Measurements from ENCODE around the gene AIFM1. TPM values are rescaled to one million over a fixed set of nuclear protein-coding genes. Genes with fewer than 3 reads are reported as not detected.

The AIFM1 gene
- total RNA-seq, 2 experiments from 2014 or later = 48.8 to 61.7 TPM

DNA sequence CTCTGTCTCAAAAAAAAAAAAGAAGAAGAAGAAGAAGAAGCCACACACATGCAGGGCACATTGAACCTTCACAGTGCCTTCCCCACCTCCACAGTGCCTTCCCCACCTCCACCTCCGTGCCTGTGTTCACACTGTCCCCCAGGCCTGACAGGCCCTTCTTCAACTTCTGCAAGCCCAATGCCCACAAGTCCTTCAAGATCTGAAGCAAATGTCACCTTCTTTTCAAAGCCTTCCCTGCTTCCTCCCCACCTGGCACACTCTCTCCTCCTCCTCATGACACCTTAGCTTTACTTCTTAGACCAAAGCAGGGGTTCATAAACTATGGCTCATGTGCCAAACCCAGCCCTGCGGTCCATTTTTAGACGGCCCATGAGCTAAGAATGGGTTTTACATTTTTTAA lies 75.3 kb downstream of the AIFM1 start:
- H3K4me3 Mint-ChIP-seq = peak overlapping the region; percentile 40
- H3K36me3 Mint-ChIP-seq (ENCODE audit: low read depth) = peaks cover 13% of the 10 kb centered on the region
- intact Hi-C loops (cut with DNase I, micrococcal nuclease) = no loop called here
- no peaks in the 10 kb centered on the region for H3K27me3 Mint-ChIP-seq
- peak overlapping the region; percentile 83 for H3K27ac Mint-ChIP-seq
- peaks cover 72% of the 10 kb centered on the region for H3K4me1 Mint-ChIP-seq
- POLR2A ChIA-PET = no interaction called here
- no peak for DNase-seq
- ATAC-seq = no peak
- CTCF ChIA-PET = no interaction called here
- H3K9me3 Mint-ChIP-seq (ENCODE audit: low read depth) = no peaks in the 10 kb centered on the region

DNA sequence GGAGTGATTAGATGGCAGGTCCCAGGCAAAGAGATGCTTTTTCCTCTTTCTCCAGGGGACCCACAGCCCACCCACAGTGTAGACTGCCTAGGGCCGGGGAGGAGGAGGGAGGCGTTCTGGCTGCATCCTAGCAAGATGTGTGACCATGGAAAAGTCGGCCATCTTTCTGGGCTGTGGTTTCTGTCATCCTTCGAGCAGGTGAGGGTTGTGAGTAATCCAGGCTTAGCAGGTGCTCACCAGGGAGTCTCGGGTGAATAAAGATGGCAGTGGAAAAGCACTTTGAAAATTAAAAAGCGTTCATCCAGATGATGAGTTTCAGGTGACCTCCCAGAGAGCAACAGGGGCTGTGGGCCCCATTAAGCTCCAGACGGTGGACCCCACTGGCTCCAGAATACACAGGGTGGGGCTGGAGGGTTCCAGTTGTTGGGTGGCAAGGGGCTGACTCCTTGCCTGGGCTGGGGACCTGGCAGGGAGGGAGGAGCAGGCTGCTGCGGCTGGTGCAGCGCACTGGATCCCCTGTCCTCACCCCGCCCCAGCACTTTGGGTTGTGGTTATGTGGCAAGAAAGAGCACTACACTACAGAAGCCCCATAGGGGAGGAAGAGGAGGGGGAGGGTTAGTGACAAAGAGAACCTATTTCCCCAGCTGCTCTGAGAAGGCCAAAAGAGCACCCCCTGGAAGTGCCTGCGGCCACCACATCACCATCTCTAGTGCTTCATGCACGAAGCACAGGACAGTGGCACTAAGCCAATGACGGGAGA lies 79.0 kb downstream of the AIFM1 start:
- H3K4me3 Mint-ChIP-seq = peak overlapping the region; percentile 74
- peak overlapping the region; percentile 94 for H3K27ac Mint-ChIP-seq
- H3K4me1 Mint-ChIP-seq = peaks cover 82% of the 10 kb centered on the region
- DNase-seq = peak; percentile 85
- H3K27me3 Mint-ChIP-seq = no peaks in the 10 kb centered on the region
- POLR2A ChIA-PET = interaction anchor here (0.6 kb wide), 1 partner anchor 1951 kb away, joined by 6 read pairs; no protein-coding TSS in a partner anchor
- intact Hi-C loops (cut with DNase I, micrococcal nuclease) = loop anchor here (5.0 to 10.0 kb wide), 4 partner anchors 181 to 816 kb away; partner anchors contain the start of genes ENOX2 (in 1 of the 2), SASH3 (in 1 of the 2) and ZNF280C (in 1 of the 2)
- H3K36me3 Mint-ChIP-seq (ENCODE audit: low read depth) = peaks cover 15% of the 10 kb centered on the region
- CTCF ChIA-PET = interaction anchor here (0.7 to 2.0 kb wide), 5 partner anchors 9 to 35 kb away, joined by 3 to 15 read pairs (median 4); no protein-coding TSS in a partner anchor
- ATAC-seq = peak; percentile 53
- no peaks in the 10 kb centered on the region for H3K9me3 Mint-ChIP-seq (ENCODE audit: low read depth)

GRCh38 chrX:130085551-130086446 lies 79.8 kb downstream of the AIFM1 start:
- Mint-ChIP-seq H3K36me3 (ENCODE audit: low read depth) (peaks cover 15% of the 10 kb centered on the region), H3K27me3 (no peaks in the 10 kb centered on the region), H3K27ac (peak overlapping the region; percentile 94), H3K4me1 (peaks cover 84% of the 10 kb centered on the region), H3K4me3 (peak overlapping the region; percentile 74), H3K9me3 (ENCODE audit: low read depth) (no peaks in the 10 kb centered on the region)
- ATAC-seq (no peak), DNase-seq (peak; percentile 42)
- ChIA-PET CTCF (interaction anchor here (0.6 to 2.0 kb wide), 3 partner anchors 16 to 484 kb away, joined by 3 to 15 read pairs (median 3); no protein-coding TSS in a partner anchor), POLR2A (no interaction called here)
- intact Hi-C loops (cut with DNase I, micrococcal nuclease) = loop anchor here (5.0 to 10.0 kb wide), 4 partner anchors 182 to 817 kb away; partner anchors contain the start of genes ENOX2 (in 1 of the 2), SASH3 (in 1 of the 2) and ZNF280C (in 1 of the 2)

DNA sequence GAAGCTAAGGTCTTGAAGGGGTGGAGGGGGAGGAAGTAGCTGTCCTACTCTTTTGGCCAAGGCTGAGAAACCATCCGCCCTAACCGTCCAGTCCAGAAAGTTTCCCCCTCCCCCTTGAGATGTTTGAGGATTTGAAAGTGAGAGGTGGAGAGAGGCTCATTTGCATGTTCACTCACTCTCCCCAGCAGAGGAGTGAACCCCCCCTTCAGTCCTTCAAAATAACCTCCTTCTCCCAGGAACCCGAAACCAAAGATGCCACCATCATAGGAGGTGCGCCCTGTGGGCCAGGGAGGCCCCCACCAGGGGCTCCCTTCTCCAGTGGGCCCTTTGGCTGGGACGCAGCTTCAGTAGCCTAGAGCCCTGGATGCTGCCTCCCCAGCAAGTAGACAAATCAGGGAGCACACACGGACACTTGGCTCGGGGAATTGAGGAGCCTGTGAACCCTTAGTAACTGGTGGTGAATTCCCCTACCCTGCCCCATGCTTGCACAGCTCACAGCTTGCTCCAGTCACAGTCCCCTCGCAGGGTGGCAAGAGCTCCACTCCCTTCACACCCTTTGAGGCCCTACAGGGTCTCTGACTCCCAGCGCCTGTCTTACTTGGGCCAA lies 80.9 kb downstream of the AIFM1 start:
- Mint-ChIP-seq H3K4me3 (peak overlapping the region; percentile 74), H3K27me3 (no peaks in the 10 kb centered on the region), H3K27ac (peak overlapping the region; percentile 94), H3K36me3 (ENCODE audit: low read depth) (peaks cover 17% of the 10 kb centered on the region), H3K9me3 (ENCODE audit: low read depth) (no peaks in the 10 kb centered on the region), H3K4me1 (peaks cover 81% of the 10 kb centered on the region)
- POLR2A ChIA-PET = interaction anchor here (0.6 to 0.7 kb wide), 2 partner anchors 30 to 32 kb away, joined by 4 to 5 read pairs; no protein-coding TSS in a partner anchor
- DNase-seq = peak; percentile 52
- CTCF ChIA-PET = interaction anchor here (1.0 to 1.3 kb wide), 3 partner anchors 34 to 89 kb away, joined by 3 to 5 read pairs (median 3); no protein-coding TSS in a partner anchor
- peak; percentile 20 for ATAC-seq
- intact Hi-C loops (cut with DNase I, micrococcal nuclease) = loop anchor here (5.0 to 10.0 kb wide), 5 partner anchors 88 to 818 kb away; partner anchors contain the start of genes ZNF280C (in 2 of the 2), ENOX2 (in 1 of the 2), RAB33A (in 1 of the 2) and SASH3 (in 1 of the 2)

DNA sequence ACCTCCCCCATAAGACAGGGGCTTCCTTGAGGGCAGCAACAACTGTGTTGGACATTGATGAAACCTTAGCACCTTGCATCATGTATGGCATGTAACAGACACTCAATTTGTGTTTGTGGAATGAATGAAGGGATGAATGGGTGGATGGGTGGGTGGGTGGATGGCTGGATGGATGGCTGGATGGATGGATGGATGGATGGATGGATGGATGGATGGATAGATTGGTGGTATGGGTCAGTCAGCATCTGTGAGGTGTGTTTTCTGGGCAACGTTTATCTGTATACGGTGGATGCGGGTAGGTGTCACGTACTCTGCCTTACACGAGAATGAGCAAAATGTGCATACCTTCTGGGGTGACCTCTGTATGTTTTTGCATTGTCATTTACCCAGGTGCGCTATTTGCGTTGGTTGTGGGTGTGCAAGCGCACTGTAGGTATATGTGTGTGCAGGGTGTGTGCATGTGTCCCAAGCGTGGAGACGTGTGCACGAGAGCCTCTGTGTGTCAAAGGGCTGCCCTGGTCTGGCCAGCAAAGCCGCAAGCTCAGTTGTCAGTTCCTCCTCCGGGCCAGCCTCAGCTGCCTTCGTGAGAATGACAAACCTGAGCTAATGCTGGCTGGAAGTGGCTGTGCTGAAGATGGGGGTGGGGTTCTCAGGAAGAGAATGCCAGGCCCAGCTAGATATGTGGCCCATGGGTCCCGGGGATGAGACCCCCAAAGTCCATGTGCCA lies 81.8 kb downstream of the AIFM1 start:
- Mint-ChIP-seq H3K27me3 (no peaks in the 10 kb centered on the region), H3K27ac (peak overlapping the region; percentile 94), H3K4me3 (peak overlapping the region; percentile 74), H3K36me3 (ENCODE audit: low read depth) (peaks cover 18% of the 10 kb centered on the region), H3K4me1 (peaks cover 79% of the 10 kb centered on the region), H3K9me3 (ENCODE audit: low read depth) (no peaks in the 10 kb centered on the region)
- intact Hi-C loops (cut with DNase I, micrococcal nuclease) = loop anchor here (2.0 to 10.0 kb wide), 5 partner anchors 37 to 261 kb away; partner anchors contain the start of genes RAB33A (in 1 of the 2) and ZNF280C (in 1 of the 2)
- DNase-seq = peak; percentile 38
- ChIA-PET CTCF (interaction anchor here (1.0 to 1.3 kb wide), 3 partner anchors 35 to 90 kb away, joined by 3 to 5 read pairs (median 3); no protein-coding TSS in a partner anchor), POLR2A (interaction anchor here (0.5 to 0.7 kb wide), 3 partner anchors 31 to 562 kb away, joined by 4 to 5 read pairs (median 4); no protein-coding TSS in a partner anchor)
- ATAC-seq = no peak

DNA sequence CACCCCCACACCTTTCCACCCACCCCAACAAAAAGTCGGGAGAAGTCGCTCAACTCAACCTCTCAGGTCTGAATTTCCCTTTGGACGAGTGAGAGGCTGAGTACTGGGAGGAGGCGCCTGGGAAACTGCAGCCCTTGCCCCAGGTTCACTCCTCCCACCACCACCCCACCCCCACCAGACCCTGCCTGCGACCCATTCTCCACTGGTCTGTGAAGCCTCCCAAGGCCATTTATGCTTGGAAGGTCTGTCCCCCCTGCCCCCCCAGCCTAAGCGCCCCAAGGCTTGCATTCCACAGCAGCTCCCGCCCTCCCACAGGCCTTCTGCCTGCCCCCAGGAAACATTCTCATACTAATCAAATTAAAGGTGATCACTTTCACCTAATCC lies 82.5 kb downstream of the AIFM1 start:
- intact Hi-C loops (cut with DNase I, micrococcal nuclease) = loop anchor here (2.0 to 10.0 kb wide), 5 partner anchors 38 to 262 kb away; partner anchors contain the start of genes RAB33A (in 1 of the 2) and ZNF280C (in 1 of the 2)
- H3K27ac Mint-ChIP-seq = peak overlapping the region; percentile 94
- ATAC-seq (no peak), DNase-seq (no peak)
- peaks cover 73% of the 10 kb centered on the region for H3K4me1 Mint-ChIP-seq
- H3K9me3 Mint-ChIP-seq (ENCODE audit: low read depth) = no peaks in the 10 kb centered on the region
- H3K4me3 Mint-ChIP-seq = peak overlapping the region; percentile 74
- peaks cover 18% of the 10 kb centered on the region for H3K36me3 Mint-ChIP-seq (ENCODE audit: low read depth)
- ChIA-PET CTCF (no interaction called here), POLR2A (interaction anchor here (0.5 kb wide), 1 partner anchor 81 kb away, joined by 4 read pairs; no protein-coding TSS in a partner anchor)
- no peaks in the 10 kb centered on the region for H3K27me3 Mint-ChIP-seq

DNA sequence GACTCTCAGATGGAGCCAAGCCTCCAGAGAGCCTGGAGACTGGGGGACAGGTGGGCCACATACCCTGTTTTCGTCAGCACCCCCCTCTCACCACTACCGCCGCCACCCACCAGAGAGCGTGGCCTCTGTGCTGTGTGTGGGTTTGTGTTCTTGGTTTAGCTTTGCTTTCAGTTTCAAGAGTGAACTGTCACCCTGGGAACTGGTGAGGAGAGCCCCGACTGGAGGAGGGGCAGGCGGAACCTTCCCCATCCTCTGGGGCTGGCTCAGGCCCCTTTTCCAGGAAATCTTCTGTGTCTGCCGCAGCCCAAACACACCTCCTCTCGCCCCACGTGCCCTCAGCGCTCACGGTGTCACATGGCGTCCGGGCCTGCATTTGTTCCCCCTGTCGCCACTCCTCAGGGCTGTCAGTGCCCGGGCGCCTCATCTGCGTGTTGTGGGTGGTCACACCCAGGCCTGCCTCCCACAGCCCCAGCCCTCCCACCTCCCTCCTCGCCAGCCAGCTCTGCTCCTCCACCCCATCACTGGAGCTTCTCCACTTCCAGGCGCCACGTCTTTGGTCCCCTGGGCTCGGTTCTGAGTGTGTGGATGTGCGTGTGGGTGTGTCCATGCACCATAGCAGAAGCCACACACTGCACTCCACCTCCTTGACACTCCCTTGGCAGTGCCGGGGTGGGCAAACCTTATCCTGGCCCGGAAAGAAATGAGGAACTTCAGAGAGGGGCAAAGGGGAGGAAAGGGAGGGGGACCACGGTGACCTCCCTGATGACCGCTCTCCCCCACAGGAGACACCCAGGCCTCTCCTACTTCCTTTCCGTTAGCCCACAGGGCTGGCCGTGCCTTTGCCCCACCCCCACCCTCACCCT lies 83.2 kb downstream of the AIFM1 start:
- ChIA-PET CTCF (interaction anchor here (0.7 to 4.1 kb wide), 4 partner anchors 14 to 54 kb away, joined by 3 to 67 read pairs (median 4); no protein-coding TSS in a partner anchor), POLR2A (interaction anchor here (0.5 kb wide), 2 partner anchors 15 to 82 kb away, joined by 3 to 4 read pairs; no protein-coding TSS in a partner anchor)
- H3K27ac Mint-ChIP-seq = peak overlapping the region; percentile 92
- ATAC-seq (peak; percentile 64), DNase-seq (peak; percentile 88)
- peaks cover 67% of the 10 kb centered on the region for H3K4me1 Mint-ChIP-seq
- H3K27me3 Mint-ChIP-seq = no peaks in the 10 kb centered on the region
- no peaks in the 10 kb centered on the region for H3K9me3 Mint-ChIP-seq (ENCODE audit: low read depth)
- H3K4me3 Mint-ChIP-seq = peak overlapping the region; percentile 45
- intact Hi-C loops (cut with DNase I, micrococcal nuclease) = loop anchor here (1.0 to 10.0 kb wide), 8 partner anchors 10 to 262 kb away; partner anchors contain the start of genes ELF4 (in 1 of the 2), RAB33A (in 1 of the 2) and ZNF280C (in 1 of the 2)
- peaks cover 16% of the 10 kb centered on the region for H3K36me3 Mint-ChIP-seq (ENCODE audit: low read depth)

DNA sequence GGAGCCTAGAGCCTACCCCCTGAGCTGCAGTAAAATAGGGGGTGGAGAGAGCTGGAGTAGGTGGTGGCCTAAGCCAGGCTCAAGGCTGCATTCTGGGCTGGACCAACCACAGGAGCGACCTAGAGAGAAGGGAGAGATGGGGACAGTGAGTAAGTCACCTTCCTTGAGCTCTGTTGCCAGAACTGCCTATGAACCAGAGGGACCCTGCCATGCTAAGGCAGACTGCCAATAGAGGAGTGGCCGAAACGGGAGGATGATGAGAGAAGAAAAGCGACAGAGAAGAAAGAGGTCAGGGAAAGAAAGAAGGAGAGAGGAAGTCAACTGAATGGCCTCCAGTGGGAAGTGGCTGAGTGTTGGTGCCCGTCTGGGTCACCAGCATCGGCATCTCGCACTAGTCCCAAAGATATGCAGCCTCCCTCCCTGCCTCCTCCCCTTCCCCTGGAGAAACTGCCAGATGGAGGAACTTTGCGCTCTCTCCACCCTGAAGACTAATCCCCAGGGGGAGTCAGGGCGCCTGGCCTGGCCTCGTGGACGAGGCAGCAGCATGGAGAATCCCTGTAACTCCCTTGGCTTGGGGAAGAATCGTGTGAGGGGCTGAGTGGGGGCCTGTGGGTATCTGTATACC lies 84.1 kb downstream of the AIFM1 start:
- Mint-ChIP-seq H3K27me3 (no peaks in the 10 kb centered on the region), H3K4me1 (peaks cover 59% of the 10 kb centered on the region), H3K9me3 (ENCODE audit: low read depth) (no peaks in the 10 kb centered on the region), H3K36me3 (ENCODE audit: low read depth) (peaks cover 16% of the 10 kb centered on the region), H3K27ac (peak overlapping the region; percentile 92), H3K4me3 (peak overlapping the region; percentile 45)
- DNase-seq = no peak
- ATAC-seq = no peak
- CTCF ChIA-PET = interaction anchor here (0.7 to 4.1 kb wide), 9 partner anchors 13 to 144 kb away, joined by 3 to 67 read pairs (median 4); no protein-coding TSS in a partner anchor
- intact Hi-C loops (cut with DNase I, micrococcal nuclease) = loop anchor here (1.0 to 10.0 kb wide), 8 partner anchors 11 to 263 kb away; partner anchors contain the start of genes ELF4 (in 1 of the 2), RAB33A (in 1 of the 2) and ZNF280C (in 1 of the 2)
- POLR2A ChIA-PET = interaction anchor here (1.1 kb wide), 1 partner anchor 84 kb away, joined by 4 read pairs; the partner anchor contains the start of gene AIFM1

All from activated CD4-positive, alpha-beta T cell treated with anti-CD3 and anti-CD28 coated beads for 36 hours (primary cell).